Cerebellar nuclear complex (tissue), 1 donor: ENCODE data around the gene TRAP1.
"Not testable (repeated sequence)": the region's sequence is repeated elsewhere in the genome, so short reads cannot be mapped to it uniquely, and the experiment has no call there.

Experiments
- DNase-seq, 2 experiments: peaks; one replicate each; lab custom pipeline; 2025; lab: John Stamatoyannopoulos, UW

TRAP1 gene

DNA sequence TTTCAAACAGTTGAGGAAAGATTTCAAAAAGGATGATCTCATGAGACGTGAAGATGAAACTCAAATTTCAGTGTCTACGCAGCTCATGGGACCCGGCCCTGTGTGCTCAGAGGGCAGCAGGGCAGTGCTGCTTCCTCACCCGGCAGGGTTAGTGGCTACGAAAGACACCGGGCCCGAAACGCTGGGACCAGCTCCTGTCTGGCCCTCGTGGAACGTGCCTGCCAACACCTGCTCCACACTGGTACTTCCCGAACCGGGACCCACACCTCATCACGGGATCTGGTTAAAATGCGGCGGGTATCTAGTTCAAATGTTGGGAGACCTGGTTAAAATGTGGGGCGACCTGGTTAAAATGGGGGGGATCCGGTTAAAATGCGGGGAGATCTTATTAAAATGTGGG is 44.1 kb downstream of the TRAP1 start:
- DNase-seq: no peak

DNA sequence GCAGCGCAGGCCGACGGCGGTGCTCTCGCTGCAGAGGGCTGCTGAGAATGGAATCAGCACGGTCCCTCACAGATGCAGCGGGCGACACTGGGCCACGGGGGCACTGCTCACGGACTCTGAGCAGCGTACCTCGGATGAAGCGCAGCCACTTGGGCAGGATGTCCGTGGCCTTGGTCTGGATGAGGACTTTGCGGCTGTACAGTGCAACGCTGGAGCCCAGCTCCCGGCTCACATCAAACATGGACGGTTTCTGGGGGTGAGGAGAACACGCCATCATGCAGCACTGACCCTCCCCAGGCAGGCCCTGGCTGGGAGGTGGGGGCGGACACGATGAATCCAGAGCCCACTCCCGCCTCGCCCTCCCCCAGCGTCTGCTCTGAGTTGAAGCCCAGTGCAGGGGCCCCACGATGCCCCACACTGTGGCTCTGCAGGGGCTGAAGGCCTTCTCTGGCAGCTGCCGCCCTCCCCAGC is 44.7 kb downstream of the TRAP1 start:
- no peak for DNase-seq

DNA sequence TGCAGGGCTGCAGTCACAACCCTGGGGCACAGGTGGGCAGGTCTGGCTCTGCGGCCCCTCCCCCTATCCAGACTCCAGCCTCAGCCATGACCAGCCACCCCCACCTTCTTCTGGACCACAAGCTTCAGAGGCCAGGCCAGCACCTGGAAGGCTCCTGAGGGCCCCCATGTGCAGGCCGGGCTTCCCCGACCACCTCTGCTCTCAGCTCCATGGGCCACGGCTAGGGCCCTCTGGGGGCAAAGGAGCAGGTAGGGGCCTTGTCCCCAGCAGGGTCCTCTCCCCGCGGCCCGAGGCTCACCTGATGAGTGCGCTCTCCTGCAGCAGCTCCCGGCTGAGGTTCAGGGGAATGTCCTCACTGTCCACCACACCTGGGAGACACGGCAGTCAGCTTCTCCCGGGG is 45.9 kb downstream of the TRAP1 start:
- DNase-seq: no peak

DNA sequence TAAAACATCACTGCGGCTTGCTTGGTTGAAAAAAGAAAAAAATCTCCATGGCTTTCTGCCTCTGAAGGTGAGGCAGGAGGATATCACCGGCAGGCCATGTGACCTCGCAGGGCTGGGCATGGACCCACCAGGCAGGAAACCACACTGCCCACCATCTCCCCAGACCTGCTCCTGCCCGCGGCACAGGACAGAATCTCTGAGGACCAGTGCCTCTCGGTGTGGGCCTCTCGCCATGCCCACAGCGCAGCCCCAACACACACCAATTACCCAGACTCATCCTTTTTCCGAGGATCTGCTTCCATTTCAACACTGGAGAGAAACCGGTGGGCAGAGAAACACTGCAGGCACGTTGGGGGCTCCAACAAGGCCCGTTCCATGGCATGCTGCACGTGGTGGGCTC is 46.6 kb downstream of the TRAP1 start:
- no peak for DNase-seq

DNA sequence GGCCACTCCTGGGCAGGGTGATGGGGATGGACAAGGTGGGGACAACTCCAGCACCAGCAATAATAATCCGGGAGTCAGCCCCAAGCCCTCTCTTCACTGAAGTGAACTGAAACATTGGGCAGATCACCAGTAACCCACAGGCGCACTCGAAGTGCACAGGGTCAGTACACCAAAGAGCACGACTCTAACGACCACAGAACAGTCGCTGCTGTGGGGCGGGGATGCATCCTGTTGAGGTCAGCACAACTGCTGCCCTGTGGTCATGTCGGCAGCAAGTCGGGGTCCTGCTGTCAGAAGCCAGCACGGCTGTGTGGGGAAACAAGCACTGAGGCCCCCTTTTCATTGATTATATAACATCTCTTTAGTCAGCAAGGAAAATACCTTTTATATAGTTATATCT is 48.2 kb downstream of the TRAP1 start:
- DNase-seq: no peak

DNA sequence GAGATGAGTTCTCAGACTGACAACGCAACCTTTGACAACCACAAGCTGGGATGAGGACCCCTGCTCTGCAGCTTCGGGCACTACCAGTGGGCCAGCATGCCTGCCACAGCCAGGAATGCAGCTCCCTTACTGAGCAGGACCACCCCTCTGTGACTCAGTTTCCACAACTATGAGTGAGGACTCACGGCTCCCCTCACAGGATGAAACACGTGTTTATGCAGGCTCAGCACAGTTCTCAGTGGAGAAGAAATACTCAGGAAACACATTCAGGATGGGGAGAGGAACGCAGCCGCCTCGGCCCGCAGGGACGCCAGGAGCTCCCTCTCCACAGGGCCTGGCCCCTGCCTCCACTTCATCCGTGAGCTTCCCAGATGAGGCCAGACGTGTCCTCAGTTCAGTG is 48.7 kb downstream of the TRAP1 start:
- DNase-seq: no peak

DNA sequence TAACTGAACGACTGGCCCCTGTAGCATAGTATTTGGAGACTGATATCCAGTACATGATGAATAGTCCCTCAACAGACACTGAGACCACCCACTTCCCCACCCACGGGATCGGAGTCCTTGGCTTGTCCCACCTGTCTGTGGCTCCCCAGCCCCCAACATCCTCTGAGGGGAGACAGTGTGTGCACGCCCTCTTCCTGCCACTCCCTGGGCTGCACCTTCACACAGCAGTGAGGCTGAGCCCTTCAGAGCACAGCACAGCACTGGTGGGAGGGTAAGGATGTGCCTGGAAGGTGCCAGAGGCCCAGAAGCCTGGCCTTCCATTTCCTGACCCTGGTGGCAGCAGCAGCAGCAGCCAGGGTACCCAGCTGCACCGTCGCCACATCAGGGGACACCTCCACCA is 51.8 kb downstream of the TRAP1 start:
- DNase-seq: no peak

DNA sequence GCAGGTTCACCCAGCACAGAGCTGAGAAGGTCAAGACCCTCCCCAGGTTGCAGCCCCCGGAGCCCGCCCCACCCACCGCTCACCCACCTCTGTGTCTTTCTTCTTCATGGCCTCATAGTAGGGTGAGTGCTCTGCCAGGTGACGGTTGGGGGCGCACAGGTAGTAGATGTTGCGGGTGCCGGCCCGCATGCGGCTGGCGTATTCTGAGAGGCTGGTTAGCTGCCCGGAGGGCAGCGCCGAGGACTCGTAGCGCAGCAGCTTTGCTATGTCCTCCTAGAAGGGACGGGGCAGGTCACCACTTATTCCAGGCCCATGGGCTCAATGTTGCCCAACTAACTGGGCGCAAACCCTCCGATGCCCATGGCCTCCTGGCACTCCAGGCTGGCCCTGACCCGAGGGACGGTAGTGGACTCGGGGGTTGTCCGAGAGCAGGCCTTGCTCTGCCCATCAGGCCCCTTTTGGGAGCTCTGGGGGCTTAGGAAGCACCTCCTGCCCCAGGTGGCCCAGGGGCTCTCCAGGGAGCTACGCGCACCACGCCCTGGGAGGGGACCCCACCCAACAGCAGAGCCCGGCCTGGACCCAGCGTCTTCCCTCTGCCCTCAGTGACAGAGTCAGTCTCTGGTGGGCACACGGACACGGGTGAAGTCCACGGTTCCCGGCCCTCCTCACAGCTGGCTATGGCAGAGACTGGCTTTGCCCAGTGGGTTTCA is 53.0 kb downstream of the TRAP1 start:
- DNase-seq: no peak

DNA sequence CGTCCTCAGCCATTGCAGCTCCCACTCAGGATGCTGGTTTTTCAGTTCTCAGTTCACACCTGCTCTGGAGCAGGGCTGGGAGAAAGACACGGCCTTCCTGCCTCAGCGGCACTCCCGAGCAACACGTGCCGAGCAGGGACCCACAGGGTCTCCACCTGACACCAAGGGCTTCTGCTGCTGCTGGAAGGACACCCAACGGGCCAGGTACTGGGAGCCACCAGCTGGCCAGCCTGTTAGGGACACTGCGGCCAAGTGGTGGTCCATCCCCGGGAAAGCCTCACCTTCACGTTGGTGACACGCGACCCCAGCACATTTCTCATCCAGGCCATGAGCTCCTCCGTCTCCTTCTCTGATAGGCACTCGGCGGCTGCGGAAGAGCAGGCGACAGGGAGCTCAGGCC is 54.7 kb downstream of the TRAP1 start:
- no peak for DNase-seq

DNA sequence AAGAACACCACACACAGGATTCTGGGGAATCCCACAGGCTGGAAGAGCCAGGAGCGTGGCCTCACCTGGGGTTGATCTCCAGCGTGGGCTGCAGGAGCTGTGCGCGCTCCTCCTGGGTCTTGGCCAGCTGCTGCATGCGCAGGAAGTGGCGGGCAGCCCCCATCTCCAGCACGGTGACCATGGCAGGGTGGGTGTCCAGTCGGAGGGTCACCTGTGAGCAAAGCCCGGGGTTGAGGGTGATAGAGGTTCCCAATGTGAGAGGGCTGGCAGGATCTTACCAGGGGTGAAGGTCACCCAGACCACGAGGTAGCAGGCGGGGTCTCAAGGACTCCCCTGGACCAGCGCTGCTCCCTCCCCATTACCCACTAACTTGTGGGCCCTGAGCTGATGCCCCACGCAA is 55.4 kb downstream of the TRAP1 start:
- DNase-seq: no peak

DNA sequence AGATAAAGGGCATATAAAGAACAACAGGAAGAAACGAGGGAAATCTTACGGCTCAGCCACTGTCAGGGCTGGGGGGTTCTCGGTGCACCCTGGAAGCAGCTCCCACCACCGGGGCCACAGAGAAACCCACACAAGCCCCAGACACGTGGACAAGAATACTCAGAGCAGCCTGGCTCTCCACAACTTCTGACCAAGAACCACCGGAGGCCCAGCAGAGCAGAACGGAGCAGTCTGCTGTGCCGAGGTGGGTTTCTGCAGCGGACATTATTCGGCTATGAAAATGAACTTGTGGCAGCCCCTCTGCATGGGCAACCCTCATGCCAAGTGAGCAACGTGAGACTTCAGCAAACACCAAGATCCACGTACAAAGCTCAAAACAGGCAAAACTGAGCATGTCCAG is 56.0 kb downstream of the TRAP1 start:
- no peak for DNase-seq

DNA sequence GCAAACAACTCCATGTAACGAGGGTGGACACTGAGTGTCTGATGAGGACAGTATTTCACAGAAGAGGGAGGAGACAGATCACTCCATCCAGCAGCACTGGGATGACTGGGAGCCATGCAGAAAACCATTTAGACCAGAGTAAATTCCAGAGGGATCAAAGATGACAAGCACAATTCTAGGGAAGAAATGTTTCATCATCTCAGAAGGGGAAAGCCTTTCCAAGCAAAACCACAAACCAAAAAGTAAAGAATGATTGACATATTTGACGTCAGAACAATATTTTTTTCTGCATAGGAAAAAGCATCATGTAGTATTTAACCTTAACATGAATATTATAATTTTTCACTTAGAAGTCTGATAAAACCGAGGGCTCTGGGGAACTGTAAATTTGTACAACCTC is 58.1 kb downstream of the TRAP1 start:
- no peak for DNase-seq

DNA sequence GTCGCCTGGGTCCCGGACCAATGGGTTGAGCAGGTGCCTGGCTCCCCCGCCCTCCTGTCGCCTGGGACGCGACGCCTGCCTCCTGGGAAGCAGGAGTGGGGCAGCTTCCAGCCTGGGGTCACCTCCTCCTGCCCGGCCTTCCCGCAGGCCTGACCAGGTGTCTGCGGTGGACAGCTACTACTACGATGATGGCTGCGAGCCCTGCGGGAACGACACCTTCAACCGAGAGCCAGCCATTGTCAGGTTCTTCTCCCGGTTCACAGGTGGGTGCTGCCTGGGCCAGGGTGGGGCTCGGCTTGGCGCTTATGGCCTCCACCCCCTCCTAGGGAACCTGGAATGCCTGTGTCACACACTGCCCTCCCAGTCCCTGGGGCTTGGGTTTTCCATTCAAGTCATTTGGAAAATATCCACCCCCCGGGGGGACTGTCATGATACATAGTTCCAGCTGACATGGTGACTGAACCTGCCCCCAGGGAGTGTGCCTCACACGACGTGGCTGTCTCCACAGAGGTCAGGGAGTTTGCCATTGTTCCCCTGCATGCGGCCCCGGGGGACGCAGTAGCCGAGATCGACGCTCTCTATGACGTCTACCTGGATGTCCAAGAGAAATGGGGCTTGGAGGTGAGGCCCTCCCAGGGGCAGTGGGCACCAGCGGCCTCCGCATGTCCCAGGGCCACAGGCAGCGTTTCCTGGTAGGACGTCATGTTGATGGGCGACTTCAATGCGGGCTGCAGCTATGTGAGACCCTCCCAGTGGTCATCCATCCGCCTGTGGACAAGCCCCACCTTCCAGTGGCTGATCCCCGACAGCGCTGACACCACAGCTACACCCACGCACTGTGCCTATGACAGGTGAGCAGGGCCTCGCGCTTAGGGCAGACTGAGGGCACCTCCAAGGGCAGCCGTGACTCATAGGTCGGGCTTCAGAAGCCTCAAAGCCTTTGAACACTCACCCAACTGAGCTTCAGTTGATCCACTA is 60.5 kb downstream of the TRAP1 start:
- no peak for DNase-seq

DNA sequence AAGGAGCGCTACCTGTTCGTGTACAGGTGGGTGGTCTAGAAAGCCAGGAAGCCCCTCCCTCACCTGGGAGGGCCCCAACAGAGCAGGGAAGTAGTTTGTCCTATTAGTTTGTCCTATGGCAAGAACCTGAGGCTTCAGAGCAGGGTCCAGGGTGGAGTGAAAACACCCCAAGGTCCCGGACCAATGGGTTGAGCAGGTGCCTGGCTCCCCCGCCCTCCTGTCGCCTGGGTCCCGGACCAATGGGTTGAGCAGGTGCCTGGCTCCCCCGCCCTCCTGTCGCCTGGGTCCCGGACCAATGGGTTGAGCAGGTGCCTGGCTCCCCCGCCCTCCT is 61.2 kb downstream of the TRAP1 start:
- DNase-seq: not testable (repeated sequence)

DNA sequence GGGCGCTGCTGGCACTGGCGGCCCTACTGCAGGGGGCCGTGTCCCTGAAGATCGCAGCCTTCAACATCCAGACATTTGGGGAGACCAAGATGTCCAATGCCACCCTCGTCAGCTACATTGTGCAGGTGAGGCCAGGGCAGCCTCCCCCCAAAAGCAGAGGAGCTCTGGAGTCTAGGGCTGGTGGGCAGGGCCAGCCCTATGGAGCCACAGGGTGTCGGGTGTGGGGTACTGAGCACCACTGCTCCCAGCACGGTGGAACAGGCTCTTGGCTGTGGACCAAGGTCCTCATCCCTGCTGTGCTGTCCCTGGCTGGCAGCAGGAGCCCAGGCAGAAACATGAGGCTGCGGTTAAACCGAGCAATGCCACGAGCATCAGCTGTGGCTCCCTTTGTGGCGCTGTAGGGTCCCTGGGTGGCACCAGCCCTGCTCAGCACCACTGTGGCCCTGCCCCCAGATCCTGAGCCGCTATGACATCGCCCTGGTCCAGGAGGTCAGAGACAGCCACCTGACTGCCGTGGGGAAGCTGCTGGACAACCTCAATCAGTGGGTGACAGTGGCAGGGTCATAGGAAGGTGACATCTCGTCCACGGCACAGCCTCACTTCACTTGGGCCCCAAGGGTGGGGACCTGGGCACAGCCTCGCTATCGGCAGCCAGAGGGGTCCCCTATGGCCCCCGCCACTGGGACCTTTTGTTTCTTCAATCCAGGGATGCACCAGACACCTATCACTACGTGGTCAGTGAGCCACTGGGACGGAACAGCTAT is 61.7 kb downstream of the TRAP1 start:
- no peak for DNase-seq

DNA sequence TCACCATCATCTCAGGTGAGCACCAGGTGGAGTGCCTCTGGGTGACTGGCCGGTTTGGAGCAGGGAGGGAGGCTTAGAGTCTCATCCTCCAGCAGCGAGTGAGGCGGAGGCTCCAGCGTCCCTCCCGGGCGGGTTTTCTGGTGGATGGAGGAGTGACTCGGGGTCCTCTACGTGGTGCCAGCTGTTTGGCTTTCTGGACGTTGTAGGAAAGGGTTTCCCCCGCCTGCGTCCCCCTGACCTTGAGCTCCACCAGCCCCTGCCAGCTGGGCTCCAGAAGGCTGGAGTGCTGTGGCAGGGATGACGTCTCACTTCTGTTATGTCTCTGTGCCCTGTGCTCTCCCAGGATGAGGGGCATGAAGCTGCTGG is 62.3 kb downstream of the TRAP1 start:
- no peak for DNase-seq

DNA sequence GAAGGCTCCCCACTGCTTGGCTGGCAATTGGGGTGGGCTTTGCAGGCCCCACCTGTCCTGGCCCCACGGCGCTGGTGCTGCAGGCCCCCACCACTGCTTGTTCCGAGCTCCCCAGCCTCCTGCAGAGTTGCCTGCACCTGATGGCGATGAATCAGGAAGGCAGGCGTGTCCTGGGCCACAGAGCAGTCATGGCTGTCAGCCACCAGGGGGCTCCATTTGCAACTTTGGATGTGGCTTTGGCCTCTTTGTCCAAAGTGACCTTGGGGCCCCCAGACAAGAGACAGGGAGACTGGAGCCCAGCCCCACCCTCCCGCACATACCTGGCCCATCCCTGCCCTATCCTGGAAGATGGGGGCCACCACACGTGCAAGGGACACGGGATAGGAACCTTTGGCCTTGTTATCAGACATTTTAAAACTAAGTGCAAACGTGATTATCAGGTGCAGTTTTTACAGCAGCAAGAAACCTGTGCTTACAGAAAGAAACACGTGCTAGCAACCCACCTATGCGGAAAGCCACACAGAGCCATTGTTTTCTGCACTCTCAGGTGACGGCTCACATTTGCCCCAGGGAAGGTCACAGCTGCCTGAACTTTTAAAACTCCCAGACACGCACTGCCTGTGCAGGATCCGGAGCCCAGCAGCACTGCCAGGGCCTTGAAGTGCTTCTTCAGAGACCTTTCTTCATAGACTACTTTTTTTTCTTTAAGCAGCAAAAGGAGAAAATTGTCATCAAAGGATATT is 62.9 kb downstream of the TRAP1 start, which contains the start of gene DNASE1:
TSS of gene DNASE1 (plus strand) at position 443 of the 743 bp plus-strand sequence. CDS start 683 bp downstream, outside the sequence.
- no peak for DNase-seq

DNA sequence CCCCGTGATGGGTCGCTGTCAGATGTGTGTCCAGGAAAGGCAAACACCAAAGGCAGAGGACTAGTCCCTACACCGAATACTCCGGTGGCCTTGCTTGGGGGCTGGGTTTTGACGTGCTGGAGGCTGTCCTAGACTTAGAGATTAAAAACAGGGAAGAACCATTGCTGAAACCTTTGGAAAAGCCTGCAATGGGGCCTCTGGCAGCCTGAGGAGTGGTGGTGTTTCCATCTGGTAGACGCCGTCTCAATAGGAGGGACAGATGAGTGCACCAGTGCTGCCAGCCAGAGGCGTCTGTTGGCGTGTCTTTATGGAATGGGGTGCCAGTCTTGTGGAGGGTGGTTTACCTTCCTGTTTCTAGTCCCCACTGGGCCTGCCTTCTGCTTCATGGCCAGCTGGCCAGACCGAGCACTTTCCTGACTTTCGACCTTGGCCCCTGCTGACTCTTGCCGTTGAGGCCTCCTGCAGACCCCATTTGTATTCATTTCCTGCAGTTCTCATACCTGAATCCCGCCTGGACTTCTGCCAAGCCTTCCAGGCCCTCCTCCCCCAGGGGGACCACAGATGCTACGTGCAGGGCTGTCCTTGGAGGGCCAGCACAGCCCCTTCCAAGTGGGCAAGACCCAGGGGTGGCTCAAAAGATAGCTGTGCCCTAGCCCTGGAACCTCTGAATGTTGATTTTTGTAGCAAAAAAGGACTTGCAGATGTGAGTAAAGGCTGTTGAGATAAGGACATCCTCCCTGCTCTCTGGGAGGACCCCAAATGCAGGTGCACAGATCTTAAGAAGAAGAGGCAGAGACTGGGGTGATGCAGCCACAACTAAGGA is 64.7 kb downstream of the TRAP1 start:
- no peak for DNase-seq

DNA sequence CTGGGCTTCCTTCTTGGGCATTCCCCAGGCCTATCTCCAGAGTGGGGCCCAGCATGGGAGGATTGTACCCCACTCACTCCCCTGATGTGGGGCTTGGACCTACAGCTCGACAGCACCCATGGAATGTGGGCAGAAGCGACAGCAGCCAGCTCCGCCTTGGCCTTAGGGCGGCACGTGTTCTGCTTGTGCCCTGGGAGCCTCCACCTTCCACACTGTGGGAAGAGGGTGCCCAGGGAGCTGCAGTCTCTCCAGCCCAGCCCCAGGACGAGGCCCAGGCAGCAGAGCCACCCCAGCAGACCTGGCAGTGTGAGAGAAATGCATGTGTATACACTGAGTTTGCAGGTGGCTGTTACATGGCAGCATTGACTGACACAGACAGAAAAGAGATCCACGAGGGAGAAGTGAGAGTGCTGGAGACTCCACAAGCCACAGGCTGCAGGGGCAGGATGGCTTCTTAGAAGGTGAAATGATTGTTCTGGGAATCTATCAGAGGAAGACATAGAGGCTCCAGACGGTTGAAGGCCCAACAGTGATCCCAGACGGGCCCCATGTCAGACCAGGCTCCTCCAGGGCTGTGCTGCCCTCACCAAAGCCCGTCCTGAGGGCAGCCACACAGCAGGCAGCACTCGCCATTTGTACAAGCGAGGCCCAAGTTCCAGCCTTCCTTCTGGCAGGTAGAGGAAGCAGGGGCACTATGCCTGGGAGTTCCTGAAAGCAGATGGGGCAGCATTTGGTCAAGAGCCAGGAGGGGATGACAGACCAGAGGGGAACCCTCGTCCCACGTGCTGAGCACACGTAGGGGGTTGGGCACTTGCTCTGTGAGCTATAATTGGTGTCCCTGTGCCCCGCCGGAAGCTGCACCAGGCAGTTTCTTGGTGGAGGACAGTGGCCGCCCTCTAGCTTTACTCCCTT is 65.6 kb downstream of the TRAP1 start:
- no peak for DNase-seq
